ENCODE data around the gene PITPNC1.
"Not testable (repeated sequence)": the region's sequence is repeated elsewhere in the genome, so short reads cannot be mapped to it uniquely, and the experiment has no call there.

PITPNC1 gene

GRCh38 chr17:67576471-67577115 is 199.5 kb downstream of the PITPNC1 start:
- Histone ChIP-seq H2AFZ (ENCODE audit: insufficient read depth, low read length, poor library complexity) (no peak overlapping the region), H4K12ac (ENCODE audit: low read depth, low read length) (no peak overlapping the region), H2BK12ac (ENCODE audit: low read length) (no peak overlapping the region), H3K27ac (ENCODE audit: low read depth, low read length) (no peak overlapping the region), H3K4me3 (ENCODE audit: low read depth, low read length) (no peak overlapping the region), H3K14ac (ENCODE audit: low read length) (no peak overlapping the region), H3K9ac (ENCODE audit: low read length) (no peak overlapping the region), H3K23ac (ENCODE audit: low read length) (no peak overlapping the region), H3K4ac (ENCODE audit: low read depth, low read length) (no peak overlapping the region), H3K36me3 (ENCODE audit: control insufficient read depth in 1 of 2, insufficient read depth in 2 of 2, low read length in 2 of 2) (no peaks in the 10 kb centered on the region), H3K4me1 (ENCODE audit: control insufficient read depth in 1 of 2, insufficient read depth in 2 of 2, low read length in 2 of 2) (peaks cover 0 to 6% of the 10 kb centered on the region in 2 experiments), H2BK120ac (ENCODE audit: insufficient read depth, low read length, poor library complexity) (no peak overlapping the region), H3K18ac (ENCODE audit: low read length) (no peak overlapping the region), H2BK5ac (ENCODE audit: low read depth, low read length, poor library complexity) (no peak overlapping the region), H4K8ac (ENCODE audit: low read depth, low read length) (no peak overlapping the region), H4K91ac (ENCODE audit: low read depth, low read length) (no peak overlapping the region), H3K79me1 (ENCODE audit: low read length) (no peaks in the 10 kb centered on the region), H3K4me2 (ENCODE audit: low read length) (no peak overlapping the region), H3K9me3 (ENCODE audit: insufficient read depth, low read depth, low read length) (no peaks in the 10 kb centered on the region), H3K79me2 (ENCODE audit: control insufficient read depth, insufficient read depth, low read length, poor library complexity) (no peaks in the 10 kb centered on the region), H3K27me3 (ENCODE audit: insufficient read depth, low read length) (no peaks in the 10 kb centered on the region), H2AK5ac (ENCODE audit: low read length) (no peak overlapping the region)
- DNase-seq: no peak
- WGBS (ENCODE audit: extremely low coverage, insufficient coverage, insufficient read length): no CpG with 5 or more reads among the region's 10 CpGs

DNA sequence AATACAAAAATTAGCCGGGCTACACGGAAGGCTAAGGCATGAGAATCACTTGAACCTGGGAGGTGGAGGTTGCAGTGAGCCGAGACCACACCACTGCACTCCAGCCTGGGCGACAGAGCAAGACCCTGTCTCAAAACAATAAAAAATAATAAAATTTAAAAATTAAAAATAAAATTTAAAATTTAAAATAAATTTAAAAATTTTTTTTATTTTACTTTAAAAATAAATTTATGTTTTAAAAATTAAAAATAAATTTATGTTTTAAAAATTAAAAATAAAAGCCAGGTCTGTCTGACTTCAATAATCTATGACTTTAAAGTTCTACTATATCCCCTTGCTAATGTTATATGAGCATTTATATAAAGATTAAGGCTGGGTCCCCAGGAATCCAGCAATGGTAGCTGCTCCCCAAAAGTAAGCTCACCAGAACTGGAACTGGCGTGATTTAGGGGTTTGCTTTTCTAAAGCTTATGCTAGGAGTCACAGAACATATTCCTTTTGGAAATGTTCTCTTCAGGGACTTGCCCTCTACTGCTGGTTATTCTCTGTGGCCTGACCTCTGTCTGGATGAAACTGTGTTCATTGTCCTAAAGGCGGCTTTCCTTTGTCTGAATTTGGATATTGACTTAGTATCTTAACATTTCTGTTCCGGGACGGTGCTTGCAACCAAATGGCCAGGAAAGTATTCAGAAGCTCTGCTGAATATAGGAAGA is 200.5 kb downstream of the PITPNC1 start:
- no peak overlapping the region for H3K9ac ChIP-seq (ENCODE audit: low read length)
- H3K4me1 ChIP-seq (ENCODE audit: control insufficient read depth in 1 of 2, insufficient read depth in 2 of 2, low read length in 2 of 2): peaks cover under 1 to 6% of the 10 kb centered on the region in 2 experiments
- H2AFZ ChIP-seq (ENCODE audit: insufficient read depth, low read length, poor library complexity): no peak overlapping the region
- H3K79me2 ChIP-seq (ENCODE audit: control insufficient read depth, insufficient read depth, low read length, poor library complexity): no peaks in the 10 kb centered on the region
- no peak overlapping the region for H2BK5ac ChIP-seq (ENCODE audit: low read depth, low read length, poor library complexity)
- H3K4ac ChIP-seq (ENCODE audit: low read depth, low read length): no peak overlapping the region
- H4K91ac ChIP-seq (ENCODE audit: low read depth, low read length): no peak overlapping the region
- H4K8ac ChIP-seq (ENCODE audit: low read depth, low read length): no peak overlapping the region
- no peak overlapping the region for H3K4me3 ChIP-seq (ENCODE audit: low read depth, low read length)
- no peak for DNase-seq
- H3K79me1 ChIP-seq (ENCODE audit: low read length): no peaks in the 10 kb centered on the region
- H3K23ac ChIP-seq (ENCODE audit: low read length): no peak overlapping the region
- H3K14ac ChIP-seq (ENCODE audit: low read length): no peak overlapping the region
- H3K4me2 ChIP-seq (ENCODE audit: low read length): no peak overlapping the region
- no peak overlapping the region for H2BK120ac ChIP-seq (ENCODE audit: insufficient read depth, low read length, poor library complexity)
- H3K18ac ChIP-seq (ENCODE audit: low read length): no peak overlapping the region
- H2AK5ac ChIP-seq (ENCODE audit: low read length): no peak overlapping the region
- H3K27ac ChIP-seq (ENCODE audit: low read depth, low read length): no peak overlapping the region
- no peaks in the 10 kb centered on the region for H3K27me3 ChIP-seq (ENCODE audit: insufficient read depth, low read length)
- no peaks in the 10 kb centered on the region for H3K9me3 ChIP-seq (ENCODE audit: insufficient read depth, low read depth, low read length)
- WGBS (ENCODE audit: extremely low coverage, insufficient coverage, insufficient read length): no CpG with 5 or more reads among the region's 8 CpGs
- no peak overlapping the region for H4K12ac ChIP-seq (ENCODE audit: low read depth, low read length)
- H3K36me3 ChIP-seq (ENCODE audit: control insufficient read depth in 1 of 2, insufficient read depth in 2 of 2, low read length in 2 of 2): no peaks in the 10 kb centered on the region
- no peak overlapping the region for H2BK12ac ChIP-seq (ENCODE audit: low read length)

GRCh38 chr17:67578142-67578457 is 201.0 kb downstream of the PITPNC1 start:
- Histone ChIP-seq H2BK5ac (ENCODE audit: low read depth, low read length, poor library complexity) (no peak overlapping the region), H3K36me3 (ENCODE audit: control insufficient read depth in 1 of 2, insufficient read depth in 2 of 2, low read length in 2 of 2) (no peaks in the 10 kb centered on the region), H2AK5ac (ENCODE audit: low read length) (no peak overlapping the region), H3K4me3 (ENCODE audit: low read depth, low read length) (no peak overlapping the region), H2AFZ (ENCODE audit: insufficient read depth, low read length, poor library complexity) (no peak overlapping the region), H3K4ac (ENCODE audit: low read depth, low read length) (no peak overlapping the region), H3K23ac (ENCODE audit: low read length) (no peak overlapping the region), H4K12ac (ENCODE audit: low read depth, low read length) (no peak overlapping the region), H3K27me3 (ENCODE audit: insufficient read depth, low read length) (no peaks in the 10 kb centered on the region), H3K27ac (ENCODE audit: low read depth, low read length) (no peak overlapping the region), H3K18ac (ENCODE audit: low read length) (no peak overlapping the region), H3K9me3 (ENCODE audit: insufficient read depth, low read depth, low read length) (no peaks in the 10 kb centered on the region), H3K4me2 (ENCODE audit: low read length) (no peak overlapping the region), H3K79me1 (ENCODE audit: low read length) (peaks cover 1% of the 10 kb centered on the region), H4K8ac (ENCODE audit: low read depth, low read length) (no peak overlapping the region), H3K79me2 (ENCODE audit: control insufficient read depth, insufficient read depth, low read length, poor library complexity) (no peaks in the 10 kb centered on the region), H4K91ac (ENCODE audit: low read depth, low read length) (no peak overlapping the region), H3K4me1 (ENCODE audit: control insufficient read depth in 1 of 2, insufficient read depth in 2 of 2, low read length in 2 of 2) (peaks cover 5 to 6% of the 10 kb centered on the region in 2 experiments), H2BK12ac (ENCODE audit: low read length) (no peak overlapping the region), H3K14ac (ENCODE audit: low read length) (no peak overlapping the region), H2BK120ac (ENCODE audit: insufficient read depth, low read length, poor library complexity) (no peak overlapping the region), H3K9ac (ENCODE audit: low read length) (no peak overlapping the region)
- WGBS (ENCODE audit: extremely low coverage, insufficient coverage, insufficient read length): no CpG with 5 or more reads among the region's 5 CpGs
- no peak for DNase-seq

- not testable (repeated sequence) for H3K4ac ChIP-seq (ENCODE audit: low read depth, low read length); H3K9ac ChIP-seq (ENCODE audit: low read length); H3K23ac ChIP-seq (ENCODE audit: low read length); H3K36me3 ChIP-seq (ENCODE audit: control insufficient read depth in 1 of 2, insufficient read depth in 2 of 2, low read length in 2 of 2); H4K91ac ChIP-seq (ENCODE audit: low read depth, low read length); H3K18ac ChIP-seq (ENCODE audit: low read length); H2AFZ ChIP-seq (ENCODE audit: insufficient read depth, low read length, poor library complexity); H4K12ac ChIP-seq (ENCODE audit: low read depth, low read length); H2BK5ac ChIP-seq (ENCODE audit: low read depth, low read length, poor library complexity); H2AK5ac ChIP-seq (ENCODE audit: low read length); H3K4me2 ChIP-seq (ENCODE audit: low read length); H3K27me3 ChIP-seq (ENCODE audit: insufficient read depth, low read length); H3K4me3 ChIP-seq (ENCODE audit: low read depth, low read length); H3K79me1 ChIP-seq (ENCODE audit: low read length); H3K14ac ChIP-seq (ENCODE audit: low read length); H4K8ac ChIP-seq (ENCODE audit: low read depth, low read length); H2BK12ac ChIP-seq (ENCODE audit: low read length); H2BK120ac ChIP-seq (ENCODE audit: insufficient read depth, low read length, poor library complexity); H3K4me1 ChIP-seq (ENCODE audit: control insufficient read depth in 1 of 2, insufficient read depth in 2 of 2, low read length in 2 of 2); DNase-seq; H3K79me2 ChIP-seq (ENCODE audit: control insufficient read depth, insufficient read depth, low read length, poor library complexity); H3K9me3 ChIP-seq (ENCODE audit: insufficient read depth, low read depth, low read length); H3K27ac ChIP-seq (ENCODE audit: low read depth, low read length)
- no CpG with 5 or more reads among the region's 9 CpGs for WGBS (ENCODE audit: extremely low coverage, insufficient coverage, insufficient read length)
These were observed 201.8 kb downstream of the PITPNC1 start for GRCh38 chr17:67578679-67579405.
